HCT116 (cell line): Measurements from ENCODE around the gene FOXP1. TPM values are rescaled to one million over a fixed set of nuclear protein-coding genes. Genes with fewer than 3 reads are reported as not detected.

ENCODE experiments used
- ATAC-seq: fragments of 200-7000 bp; cut with Tn5 transposase; 2 replicates; pipeline ENCODE4 v1.9.1; 2020; ENCODE audit warnings: mild to moderate bottlenecking, moderate library complexity
- BruUV-seq: library from RNA; stranded (reverse); fragments of 400-500 nt; replicated peaks from 2 replicates; lab custom pipeline; 2021; lab: Mats Ljungman, UMichigan
- CTCF ChIA-PET: fragments of 300-600 bp; sonication (Branson Sonifier 250); formaldehyde crosslinking; loops from one replicate; lab custom pipeline; 2021; ENCODE audit warnings: antibody characterized with exemption; lab: Charles Lee
- POLR2A ChIA-PET: fragments of 300-600, 350-600 bp; sonication (Branson Sonifier 250); formaldehyde crosslinking; loops from one replicate; lab custom pipeline; 2021; ENCODE audit warnings: antibody characterized with exemption; lab: Charles Lee
- RAD21 ChIA-PET, 2 experiments: fragments of 300-600 bp; sonication (Branson Sonifier 250); formaldehyde crosslinking; loops; one replicate each; lab custom pipeline; 2023; ENCODE audit warnings: low total read pairs in 2 of 2; ENCODE audit not compliant: uncharacterized antibody in 2 of 2, unreplicated experiment in 2 of 2, low non-redundant PET in 1 of 2; lab: Charles Lee
- DNase-seq: peaks from one replicate; pipeline ENCODE4 v3.0.0-alpha.2; 2010; ENCODE audit warnings: low read depth, low spot score
- H2AFZ ChIP-seq: fragments of 200-600 bp; shearing (Covaris generic), sonication (generic); 2 replicates; pipeline ENCODE4 v1.6.1; 2017; ENCODE audit warnings: low read depth, mixed run types, mixed read lengths, antibody characterized with exemption, low read length; ENCODE audit not compliant: poor library complexity, severe bottlenecking
- H3K27ac ChIP-seq: 2 replicates; pipeline ENCODE4 v1.5.1; 2012; ENCODE audit warnings: low read depth, low read length
- H3K27me3 ChIP-seq: fragments of 200-600 bp; sonication (generic); 2 replicates; pipeline ENCODE4 v1.6.1; 2016; ENCODE audit warnings: mixed run types, low read length, mixed read lengths; ENCODE audit not compliant: insufficient read depth
- H3K36me3 ChIP-seq, 2 experiments: fragments of 200-500 bp in 1 of 2; fragments of 200-600 bp in 1 of 2; sonication (Bioruptor generic) in 1 of 2; sonication (generic) in 1 of 2; 2 replicates each; pipeline versions ENCODE4 v1.5.1 to v1.6.1; 2014 to 2016; ENCODE audit warnings: low read length in 2 of 2, inconsistent platforms in 1 of 2, mixed read lengths in 1 of 2, mixed run types in 1 of 2; ENCODE audit not compliant: insufficient read depth in 2 of 2, control insufficient read depth in 1 of 2
- H3K4me1 ChIP-seq, 2 experiments: fragments of 200-600 bp in 1 of 2; sonication (generic) in 1 of 2; 2 replicates each; pipeline versions ENCODE4 v1.5.1 to v1.6.1; 2012 to 2017; ENCODE audit warnings: low read length in 2 of 2, inconsistent platforms in 1 of 2, mild to moderate bottlenecking in 1 of 2, mixed read lengths in 1 of 2, mixed run types in 1 of 2, moderate library complexity in 1 of 2; ENCODE audit not compliant: insufficient read depth in 2 of 2, control insufficient read depth in 1 of 2
- H3K4me2 ChIP-seq: fragments of 200-600 bp; sonication (generic); 2 replicates; pipeline ENCODE4 v1.6.1; 2017; ENCODE audit warnings: mixed run types, low read length, mixed read lengths
- H3K4me3 ChIP-seq, 2 experiments: fragments of 200-600 bp in 1 of 2; sonication (generic) in 1 of 2; replicated peaks in 1 of 2; 2 replicates each; pipeline ENCODE4 v1.5.1; 2011 to 2016; ENCODE audit warnings: low read length in 2 of 2, control low read depth in 1 of 2, low read depth in 1 of 2, mild to moderate bottlenecking in 1 of 2, mixed read lengths in 1 of 2, mixed run types in 1 of 2
- H3K79me2 ChIP-seq: fragments of 200-600 bp; sonication (generic); 2 replicates; pipeline ENCODE4 v1.6.1; 2017; ENCODE audit warnings: mild to moderate bottlenecking, mixed run types, low read length, moderate library complexity, mixed read lengths; ENCODE audit not compliant: insufficient read depth
- H3K9ac ChIP-seq: fragments of 200-600 bp; sonication (generic); 2 replicates; pipeline ENCODE4 v1.6.1; 2016; ENCODE audit warnings: low read length, mixed read lengths
- H3K9me2 ChIP-seq: fragments of 200-600 bp; sonication (generic), shearing (Covaris generic); 2 replicates; pipeline ENCODE4 v1.6.1; 2017; ENCODE audit warnings: mixed run types, mild to moderate bottlenecking, moderate library complexity; ENCODE audit not compliant: insufficient read depth
- H3K9me3 ChIP-seq, 2 experiments: fragments of 200-500 bp in 1 of 2; fragments of 200-600 bp in 1 of 2; sonication (Bioruptor generic) in 1 of 2; sonication (generic) in 1 of 2; 2 replicates each; pipeline ENCODE4 v1.6.1; 2014 to 2017; ENCODE audit warnings: low read length in 2 of 2, mixed read lengths in 2 of 2, inconsistent platforms in 1 of 2, low read depth in 1 of 2, mild to moderate bottlenecking in 1 of 2, mixed run types in 1 of 2, moderate library complexity in 1 of 2; ENCODE audit not compliant: control insufficient read depth in 1 of 2, insufficient read depth in 1 of 2
- H4K20me1 ChIP-seq: fragments of 200-600 bp; sonication (generic), shearing (Covaris generic); 2 replicates; pipeline ENCODE4 v1.6.1; 2017; ENCODE audit warnings: mixed run types, mild to moderate bottlenecking, moderate library complexity; ENCODE audit not compliant: insufficient read depth
- CEBPB ChIP-seq: IDR thresholded peaks from 2 replicates; pipeline ENCODE4 v1.6.1; 2012; ENCODE audit warnings: low read depth
- EGR1 ChIP-seq: IDR thresholded peaks from 2 replicates; pipeline ENCODE4 v1.6.1; 2012; ENCODE audit warnings: low read depth
- ELF1 ChIP-seq: IDR thresholded peaks from 2 replicates; pipeline ENCODE4 v1.6.1; 2012; ENCODE audit warnings: low read depth, borderline replicate concordance
- MAX ChIP-seq: IDR thresholded peaks from 2 replicates; pipeline ENCODE4 v1.6.1; 2012
- POLR2A ChIP-seq: IDR thresholded peaks from 2 replicates; pipeline ENCODE4 v1.7.0; 2011; ENCODE audit warnings: borderline replicate concordance; ENCODE audit not compliant: insufficient read depth, insufficient read length; ENCODE audit errors: extremely low read depth
- RAD21 ChIP-seq: IDR thresholded peaks from 2 replicates; pipeline ENCODE4 v1.6.1; 2012; ENCODE audit warnings: low read depth, mild to moderate bottlenecking
- SP1 ChIP-seq: IDR thresholded peaks from 2 replicates; pipeline ENCODE4 v1.6.1; 2012; ENCODE audit warnings: low read depth
- intact Hi-C: fragments of 100-400 bp; cut with micrococcal nuclease; formaldehyde crosslinking; loops from 2 replicates; pipeline ENCODE4 v1.10.0; 2022
- total RNA-seq: library from RNA; stranded (reverse); gene quantifications from one replicate; pipeline ENCODE4 v1.2.1, GENCODE V29; 2021; ENCODE audit not compliant: unreplicated experiment

Gene FOXP1
- total RNA-seq, 1 experiment from 2014 or later, result 11.4 TPM

- intact Hi-C loops, result no loop called here
- H3K27me3 ChIP-seq, result no peaks in the 10 kb centered on the region
- H3K9ac ChIP-seq, result no peak overlapping the region
- H3K9me3 ChIP-seq, result no peaks in the 10 kb centered on the region
- H4K20me1 ChIP-seq, result no peaks in the 10 kb centered on the region
- no peak overlapping the region for H3K27ac ChIP-seq
- no peaks in the 10 kb centered on the region for H3K79me2 ChIP-seq
- POLR2A ChIA-PET, result no interaction called here
- no peak overlapping the region for H3K4me2 ChIP-seq
- CTCF ChIA-PET, result no interaction called here
- no peaks in the 10 kb centered on the region for H3K36me3 ChIP-seq
- no TSS peak for BruUV-seq
- no peak for DNase-seq
- no peak overlapping the region for H3K4me3 ChIP-seq
- TF ChIP-seq EGR1, result no peak
- no peak for TF ChIP-seq MAX
- TF ChIP-seq POLR2A, result no peak
- no peak for TF ChIP-seq RAD21
- TF ChIP-seq SP1, result no peak
- no peaks in the 10 kb centered on the region for H3K9me2 ChIP-seq
- no peak overlapping the region for H2AFZ ChIP-seq
- no peak for ATAC-seq
- RAD21 ChIA-PET, result no interaction called here
- H3K4me1 ChIP-seq, result no peaks in the 10 kb centered on the region
Measured at GRCh38 chr3:71395470-71395869, 188.1 kb downstream of the FOXP1 start.

- Histone ChIP-seq H3K4me1 (no peaks in the 10 kb centered on the region), H3K9me2 (no peaks in the 10 kb centered on the region), H3K27me3 (no peaks in the 10 kb centered on the region), H3K36me3 (no peaks in the 10 kb centered on the region), H2AFZ (no peak overlapping the region), H3K4me3 (no peak overlapping the region), H3K27ac (no peak overlapping the region), H4K20me1 (no peaks in the 10 kb centered on the region), H3K4me2 (no peak overlapping the region), H3K9me3 (no peaks in the 10 kb centered on the region), H3K9ac (no peak overlapping the region), H3K79me2 (no peaks in the 10 kb centered on the region)
- CTCF ChIA-PET, result no interaction called here
- TF ChIP-seq ELF1 (no peak), CEBPB (no peak)
- intact Hi-C loops, result no loop called here
- POLR2A ChIA-PET, result no interaction called here
- ATAC-seq (no peak), DNase-seq (no peak)
- BruUV-seq, result no TSS peak
- RAD21 ChIA-PET, result no interaction called here
Measured at GRCh38 chr3:71393745-71394144, 189.8 kb downstream of the FOXP1 start.
